ENCODE results near the gene HDGFL2.

The HDGFL2 gene

DNA sequence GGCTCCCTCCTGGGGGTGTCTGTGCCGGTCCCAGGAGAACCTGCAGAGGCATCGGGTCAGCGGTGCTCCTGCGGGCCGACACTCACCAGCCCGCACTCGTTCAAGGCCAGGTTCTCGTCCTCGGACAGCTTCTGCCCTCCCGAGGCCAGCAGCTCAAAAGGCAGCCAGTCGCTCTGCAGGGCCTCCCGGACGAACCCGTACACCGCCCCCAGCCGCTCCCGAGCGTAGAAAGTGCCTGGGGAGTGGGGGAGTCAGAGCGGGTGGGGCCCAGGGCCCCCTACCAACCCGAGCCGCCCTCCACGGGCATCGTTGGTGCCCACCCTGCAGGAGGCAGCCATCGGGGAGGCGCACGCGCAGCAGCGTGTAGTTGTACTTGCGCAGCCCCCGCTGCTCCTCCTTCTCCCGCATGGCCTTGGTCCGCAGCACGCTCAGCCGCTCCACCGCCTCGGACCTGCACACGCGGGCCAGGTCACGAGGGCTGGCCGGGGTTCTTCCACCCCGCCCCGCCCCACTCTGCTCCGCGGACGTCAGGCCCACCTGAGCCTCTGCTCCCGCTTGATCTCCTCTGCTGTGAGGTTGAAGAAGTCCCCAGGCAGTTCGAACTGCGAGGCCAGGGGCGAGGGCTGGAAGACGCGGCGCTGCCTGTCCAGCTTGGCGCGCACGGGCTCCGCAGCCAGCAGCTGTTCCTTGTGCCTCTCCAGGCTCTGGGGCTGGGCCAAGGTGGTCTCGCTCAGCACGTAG, 26.0 kb upstream of the HDGFL2 start:
- no peak for DNase-seq

DNA sequence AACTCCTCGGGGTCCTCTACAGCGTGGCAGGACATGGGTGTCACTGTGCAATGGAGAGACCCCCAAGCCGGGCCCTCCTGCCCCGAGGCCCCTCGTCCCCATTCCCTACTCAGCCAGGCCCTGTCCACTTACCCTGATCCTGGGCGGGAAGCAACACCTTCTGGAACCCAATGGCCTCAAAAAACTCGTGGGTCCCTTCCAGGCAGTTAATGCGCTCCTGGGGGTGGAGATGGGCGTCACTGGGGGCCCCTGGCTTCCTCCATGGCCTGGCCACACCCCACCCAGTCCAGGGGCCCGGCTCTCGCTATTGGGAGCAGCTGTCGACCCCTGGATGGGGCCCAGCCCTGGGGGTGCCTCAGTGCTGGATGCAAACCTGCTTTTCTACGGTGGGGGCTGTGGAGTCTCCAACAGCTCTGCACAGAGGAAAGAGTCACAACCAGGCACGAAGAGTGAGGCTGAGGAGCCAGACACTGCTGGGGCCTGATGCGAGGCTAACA, 25.3 kb upstream of the HDGFL2 start:
- DNase-seq: no peak

DNA sequence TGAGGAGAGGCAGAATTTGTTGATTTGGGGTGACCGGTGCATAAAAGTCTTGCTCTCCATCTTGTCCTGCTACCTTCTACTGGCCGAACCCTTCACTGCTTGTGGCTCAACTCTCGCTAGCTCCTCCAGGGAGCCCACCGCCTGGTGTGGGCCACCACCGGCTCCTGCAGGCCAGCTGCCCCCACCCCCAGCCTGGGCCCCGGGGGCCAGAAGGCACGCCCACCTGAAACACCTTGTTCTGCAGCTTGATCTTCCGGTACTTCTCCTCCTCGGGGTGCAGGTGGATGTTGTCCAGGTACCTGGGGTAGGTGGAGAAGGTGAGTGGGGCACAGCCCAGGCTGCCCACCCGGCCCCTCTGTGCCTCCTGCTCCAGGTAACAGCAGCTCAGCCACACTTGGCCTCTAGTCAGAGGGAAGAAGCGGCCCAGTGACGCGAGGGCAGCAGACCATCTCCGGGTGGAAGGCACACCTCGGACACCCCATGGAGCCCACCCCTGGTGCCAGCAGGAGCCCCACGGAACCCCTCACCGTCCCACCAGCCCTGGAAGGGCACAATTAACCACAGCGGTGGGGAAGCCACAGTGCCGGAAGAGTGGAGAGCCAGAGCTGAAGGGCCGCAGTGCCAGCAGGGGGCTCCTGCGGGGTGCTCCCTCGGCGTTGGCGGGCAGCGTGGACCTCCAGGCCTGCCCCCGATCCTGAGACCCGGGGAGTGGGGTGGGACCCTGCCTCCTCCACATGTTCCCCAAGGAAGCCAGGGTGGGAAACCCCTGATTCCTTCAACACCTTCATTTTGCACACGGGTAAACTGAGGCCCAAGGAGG, 24.6 kb upstream of the HDGFL2 start:
- no peak for DNase-seq

DNA sequence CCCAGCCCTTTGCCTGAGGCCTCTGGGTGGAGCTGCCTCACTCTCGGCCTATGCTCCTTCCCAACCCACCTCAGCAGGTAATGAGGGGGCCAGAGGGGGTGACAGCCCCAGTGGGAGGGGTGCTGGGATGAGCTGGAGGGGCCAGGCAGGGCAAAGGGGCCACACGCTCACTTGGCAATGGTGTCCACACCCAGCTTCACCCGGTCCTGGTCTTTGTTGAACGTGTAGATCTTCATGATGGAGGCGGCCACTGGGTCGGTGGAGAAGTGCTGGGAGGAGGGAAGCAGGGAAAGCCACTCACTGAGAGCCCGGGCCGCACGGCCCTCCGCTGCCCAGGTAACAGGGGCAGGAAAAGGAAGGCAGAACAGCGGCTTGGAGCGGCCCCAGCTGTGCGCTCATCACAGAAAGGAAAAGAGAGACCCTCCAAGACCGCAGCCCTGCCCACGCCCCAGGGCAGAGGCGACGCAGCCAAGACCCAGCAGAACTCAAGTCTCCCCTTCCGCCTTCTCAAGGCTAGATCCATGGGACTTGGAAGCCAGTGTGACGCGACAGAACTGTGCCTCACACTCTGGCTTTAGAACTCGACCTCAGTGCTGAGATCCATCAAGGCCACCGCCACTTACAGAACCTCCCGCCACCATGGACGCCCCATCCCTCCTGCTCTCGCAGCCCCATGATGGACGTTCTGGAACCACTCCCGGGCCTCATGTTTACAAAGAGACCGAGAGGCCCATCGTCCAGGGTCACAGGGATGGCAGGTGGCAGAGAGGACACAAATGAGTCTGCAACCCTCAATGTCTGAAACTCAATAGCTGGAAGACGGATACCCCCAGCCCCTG, 23.7 kb upstream of the HDGFL2 start:
- no peak for DNase-seq

DNA sequence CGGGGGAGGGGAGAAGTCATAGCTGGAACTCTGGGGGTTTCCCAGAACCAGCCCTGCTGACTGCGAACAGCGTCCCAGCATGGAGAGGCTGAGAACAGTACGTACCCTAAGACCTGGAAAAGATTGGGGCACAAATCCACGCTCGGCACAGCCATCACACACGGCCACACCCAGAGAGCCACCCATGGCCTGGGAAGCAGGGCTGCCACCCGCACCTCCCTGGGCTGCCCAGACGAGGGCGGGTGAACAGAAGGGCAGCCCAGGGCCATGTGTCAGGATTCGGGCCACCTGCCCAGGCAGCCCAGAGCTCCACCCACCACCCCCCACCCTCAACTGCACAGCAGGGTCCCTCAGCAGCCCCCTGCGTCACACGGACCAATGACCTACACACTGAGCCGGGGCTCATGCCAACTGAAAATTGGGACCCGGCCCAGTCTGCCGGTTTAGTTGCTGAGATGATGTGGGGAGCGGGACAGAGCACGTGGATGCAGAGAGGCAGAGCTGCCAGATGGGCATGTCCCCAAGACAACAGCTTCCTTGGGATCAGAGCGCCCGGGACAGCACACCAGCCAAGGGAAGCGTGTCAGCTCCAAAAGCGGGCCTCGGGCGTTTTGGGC, 23.0 kb upstream of the HDGFL2 start:
- no peak for DNase-seq

DNA sequence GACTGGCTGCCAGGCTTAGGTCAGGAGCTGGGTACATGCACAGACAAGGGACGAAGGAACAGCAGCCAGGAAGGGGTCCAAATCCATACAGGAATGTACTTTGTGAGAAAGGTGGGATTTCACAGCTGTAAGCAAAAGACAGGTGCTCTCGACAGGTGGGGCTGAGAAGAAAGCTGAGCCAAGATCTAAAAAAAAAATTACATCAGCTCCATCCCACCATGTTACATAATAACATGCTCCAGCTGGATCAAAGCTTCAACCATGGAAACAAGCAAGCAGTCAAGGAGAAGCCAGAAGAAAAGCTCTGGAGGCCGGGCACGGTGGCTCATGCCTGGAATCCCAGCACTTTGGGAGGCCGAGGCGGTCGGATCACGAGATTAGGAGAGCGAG, 22.5 kb upstream of the HDGFL2 start:
- no peak for DNase-seq

DNA sequence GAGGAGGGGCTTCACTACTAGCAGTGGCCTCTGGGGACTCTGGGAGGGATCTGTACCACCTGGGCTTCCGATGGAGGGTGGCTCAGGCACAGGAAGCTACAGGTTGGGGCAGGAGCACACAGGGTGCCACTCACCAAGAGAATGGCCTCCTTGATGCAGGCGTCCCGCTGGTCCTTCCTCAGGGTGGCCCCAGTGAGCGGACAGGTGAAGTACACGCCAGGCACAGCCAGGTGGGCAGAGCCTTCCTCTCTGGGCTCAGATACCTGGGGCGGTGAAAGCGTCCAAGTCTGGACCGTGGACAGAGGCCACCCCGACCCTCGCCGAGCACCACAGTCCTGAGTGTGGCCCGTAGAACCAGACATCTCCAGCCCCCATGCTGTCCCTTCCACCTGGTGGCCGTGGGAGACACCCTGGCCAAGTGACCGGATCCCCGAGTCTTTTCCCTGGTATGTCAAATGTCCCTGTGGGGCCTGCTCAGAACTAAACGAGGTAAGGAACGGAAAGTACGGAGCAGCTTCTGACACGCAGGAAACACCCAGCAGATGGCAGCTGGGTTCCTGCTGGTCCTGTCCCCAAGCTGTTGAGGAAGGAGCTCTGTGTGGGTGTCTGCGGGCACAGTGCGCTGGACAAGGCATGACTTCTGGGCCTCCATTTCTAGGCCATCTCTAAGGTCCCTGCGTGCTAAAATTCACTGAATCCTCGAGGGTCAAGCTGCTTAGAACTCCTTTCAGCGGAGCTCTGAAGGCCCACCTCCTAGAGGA, 19.7 kb upstream of the HDGFL2 start:
- no peak for DNase-seq

DNA sequence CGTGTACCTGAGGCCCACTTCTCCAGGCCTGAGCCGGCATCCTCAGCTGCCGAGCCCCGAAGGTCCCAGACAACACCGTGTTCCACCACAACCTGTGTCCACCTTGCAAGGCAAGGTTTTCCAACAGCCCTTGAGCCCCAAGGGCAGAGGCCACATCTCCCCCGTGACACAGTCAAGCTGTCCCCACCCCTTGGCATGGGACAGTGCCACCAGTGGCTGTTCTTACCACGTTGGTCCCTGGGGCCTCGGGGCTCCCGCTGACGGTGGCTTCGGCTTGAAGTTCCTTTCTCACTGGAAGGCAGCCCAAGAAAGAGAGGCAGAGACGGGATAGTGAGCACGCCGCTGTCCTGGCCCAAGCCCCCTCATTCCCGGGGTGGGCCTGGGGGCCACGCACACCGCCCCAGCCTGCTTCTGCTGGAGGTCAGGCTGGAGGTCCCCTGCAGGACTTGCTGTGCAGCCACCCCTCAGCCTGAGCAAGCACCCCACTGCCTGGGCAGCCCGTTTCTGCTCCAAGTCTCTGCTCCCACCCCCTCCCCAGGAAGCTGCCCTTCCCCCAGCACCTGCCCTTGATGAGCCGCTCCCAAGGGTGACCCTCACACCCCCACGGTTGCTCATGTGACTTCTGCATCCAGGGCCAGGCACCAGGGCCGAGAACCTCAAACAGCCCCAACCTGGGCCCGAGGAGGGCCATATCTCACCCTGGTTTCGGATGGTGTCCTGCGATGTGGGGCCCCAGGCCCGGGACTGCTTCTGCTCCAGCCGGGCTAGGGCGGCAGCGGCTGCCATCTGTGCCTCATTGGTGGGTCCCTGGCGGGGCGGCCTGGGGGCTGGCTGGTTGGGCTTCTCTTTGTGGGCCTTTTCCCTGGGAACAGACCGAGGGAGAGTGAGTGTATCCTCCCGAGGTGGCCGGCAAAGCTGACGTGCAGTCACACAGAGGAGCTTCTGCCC, 18.6 kb upstream of the HDGFL2 start:
- no peak for DNase-seq

DNA sequence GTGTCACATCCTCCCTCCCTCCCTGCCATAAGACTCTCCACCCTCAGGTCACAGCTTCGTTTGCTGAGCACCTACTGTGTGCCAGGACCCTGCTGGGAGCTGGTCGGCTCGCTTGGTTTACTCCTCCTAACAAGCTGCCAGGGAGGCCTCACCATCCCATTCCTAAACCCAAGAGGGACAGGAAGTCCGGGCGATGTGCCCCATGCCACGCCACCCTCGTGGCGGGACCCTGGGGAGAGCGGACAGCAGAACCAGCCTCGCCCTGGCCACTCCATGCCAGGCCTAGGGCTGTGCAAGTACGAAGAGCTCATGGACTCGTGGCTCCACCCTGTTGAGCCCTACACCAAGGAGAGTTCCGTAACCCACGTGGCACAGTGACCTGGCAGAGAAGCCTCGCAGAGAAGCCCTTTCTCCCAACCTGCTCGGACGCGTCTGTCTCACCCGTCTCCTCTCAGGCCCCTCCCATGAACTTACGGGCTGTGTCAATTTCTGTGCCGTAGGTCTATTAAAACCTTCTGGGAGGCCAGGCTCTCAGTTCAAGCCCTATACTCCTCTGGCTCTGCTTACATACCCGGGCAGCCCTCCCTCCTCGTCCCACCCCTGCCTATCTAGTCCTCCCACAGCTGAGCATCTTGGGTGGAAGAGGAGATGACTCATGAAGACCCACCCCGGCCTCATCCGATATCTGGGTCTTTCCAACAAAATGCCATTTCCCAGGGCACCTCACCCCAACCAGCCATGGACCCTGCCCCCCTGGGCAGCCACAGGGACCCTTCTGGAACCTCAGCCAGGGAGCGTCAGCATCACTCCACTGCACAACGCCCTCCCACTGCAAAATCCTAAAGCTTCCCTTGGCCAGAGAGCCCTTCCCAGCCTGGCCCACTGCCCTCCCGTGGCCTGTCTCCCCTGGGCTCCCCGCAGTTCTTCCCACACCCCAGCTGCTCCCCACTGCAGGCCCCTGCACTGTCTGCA, 17.1 kb upstream of the HDGFL2 start:
- DNase-seq: no peak

DNA sequence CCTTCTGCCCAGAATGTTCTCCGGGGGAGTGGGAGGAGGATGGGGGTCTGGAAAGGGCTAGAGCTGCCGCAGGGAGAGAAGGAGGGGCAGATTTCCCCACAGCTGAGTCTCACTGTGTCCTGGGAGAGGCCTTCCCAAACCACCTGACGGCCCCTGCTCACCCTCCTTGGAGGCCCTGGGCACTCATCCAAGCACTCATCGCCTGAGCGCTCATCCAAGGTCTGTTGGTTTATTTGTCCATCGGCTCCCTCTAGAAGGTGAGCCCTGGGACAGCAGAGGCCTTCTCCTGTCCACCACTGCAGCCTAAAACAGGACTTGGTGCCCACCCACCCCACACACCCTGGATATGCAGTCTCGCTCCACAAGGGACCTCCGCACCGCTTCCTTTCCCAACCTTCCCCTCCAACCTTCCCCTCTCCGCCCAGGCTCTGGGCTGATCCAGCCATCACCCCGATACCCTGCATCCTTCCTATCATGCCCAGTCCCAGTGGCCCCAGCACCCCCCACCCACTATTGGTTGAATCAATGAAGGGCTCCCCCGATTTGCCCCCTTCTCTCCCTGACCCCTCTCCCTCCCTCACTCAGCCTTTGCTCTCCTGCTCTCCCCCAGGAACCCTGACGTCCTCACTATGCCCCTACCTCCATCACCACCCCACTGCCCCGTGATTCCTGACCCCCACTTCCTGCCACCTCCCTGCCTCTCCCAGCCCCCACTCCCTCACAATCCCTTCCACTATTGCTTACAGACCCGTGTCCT, 16.2 kb upstream of the HDGFL2 start:
- no peak for DNase-seq

DNA sequence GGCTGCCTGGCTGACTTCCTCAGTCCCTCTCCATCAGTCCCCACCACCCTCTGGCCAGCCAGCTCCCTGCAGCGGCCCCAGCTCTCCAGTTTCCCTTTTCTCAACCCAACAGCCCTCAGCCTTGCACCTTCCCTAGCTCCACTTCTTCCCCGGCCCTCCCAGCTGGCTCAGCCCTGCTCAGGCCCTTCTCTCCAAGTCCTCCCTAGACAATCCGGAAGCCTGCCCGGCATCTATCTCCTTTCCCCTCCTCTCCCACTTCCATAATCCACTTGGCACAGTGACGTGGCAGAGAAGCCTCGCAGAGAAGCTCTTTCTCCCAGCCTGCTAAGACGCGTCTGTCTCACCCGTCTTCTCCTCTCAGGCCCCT, 15.6 kb upstream of the HDGFL2 start:
- DNase-seq: no peak

DNA sequence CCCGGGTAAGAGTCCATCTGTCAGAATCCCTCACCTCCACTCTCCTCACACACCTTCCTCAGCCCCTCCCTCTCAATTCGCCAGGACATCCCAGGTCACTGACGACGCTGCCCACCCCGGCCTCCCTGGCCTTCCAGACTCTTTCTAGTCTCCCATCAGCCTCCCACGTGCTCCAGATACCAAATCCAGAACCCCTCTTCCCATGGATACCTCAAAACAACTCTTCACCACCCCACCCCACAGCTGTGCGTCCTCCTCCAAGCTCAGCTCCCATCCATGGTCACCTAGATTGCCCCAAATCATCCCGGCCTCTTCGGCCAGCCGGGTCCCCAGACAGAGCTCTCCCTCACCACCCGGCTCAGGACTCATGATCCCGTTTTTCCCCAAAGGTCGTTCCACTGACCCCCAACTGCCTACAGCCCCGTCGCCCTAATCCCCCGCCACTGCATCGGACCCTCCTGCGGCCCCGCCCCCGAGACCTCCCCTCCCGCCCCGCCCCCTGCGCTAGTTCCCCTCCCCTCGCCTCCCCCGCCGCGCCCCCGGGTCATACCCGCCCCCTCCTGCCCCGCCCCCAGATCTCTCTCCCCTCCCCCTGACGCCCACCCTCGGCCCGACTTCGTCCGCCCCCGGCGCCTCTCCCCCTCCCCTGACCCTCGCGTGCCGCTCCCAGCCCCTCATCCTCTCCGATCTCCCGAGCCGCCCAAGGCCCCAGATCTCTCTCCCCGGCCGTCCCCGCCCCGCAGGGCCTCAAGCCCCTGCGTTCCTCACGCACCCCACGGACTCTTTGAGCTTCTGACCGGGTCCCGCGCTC, 15.0 kb upstream of the HDGFL2 start:
- DNase-seq: peak; percentile 31 to 54 (median 38)

DNA sequence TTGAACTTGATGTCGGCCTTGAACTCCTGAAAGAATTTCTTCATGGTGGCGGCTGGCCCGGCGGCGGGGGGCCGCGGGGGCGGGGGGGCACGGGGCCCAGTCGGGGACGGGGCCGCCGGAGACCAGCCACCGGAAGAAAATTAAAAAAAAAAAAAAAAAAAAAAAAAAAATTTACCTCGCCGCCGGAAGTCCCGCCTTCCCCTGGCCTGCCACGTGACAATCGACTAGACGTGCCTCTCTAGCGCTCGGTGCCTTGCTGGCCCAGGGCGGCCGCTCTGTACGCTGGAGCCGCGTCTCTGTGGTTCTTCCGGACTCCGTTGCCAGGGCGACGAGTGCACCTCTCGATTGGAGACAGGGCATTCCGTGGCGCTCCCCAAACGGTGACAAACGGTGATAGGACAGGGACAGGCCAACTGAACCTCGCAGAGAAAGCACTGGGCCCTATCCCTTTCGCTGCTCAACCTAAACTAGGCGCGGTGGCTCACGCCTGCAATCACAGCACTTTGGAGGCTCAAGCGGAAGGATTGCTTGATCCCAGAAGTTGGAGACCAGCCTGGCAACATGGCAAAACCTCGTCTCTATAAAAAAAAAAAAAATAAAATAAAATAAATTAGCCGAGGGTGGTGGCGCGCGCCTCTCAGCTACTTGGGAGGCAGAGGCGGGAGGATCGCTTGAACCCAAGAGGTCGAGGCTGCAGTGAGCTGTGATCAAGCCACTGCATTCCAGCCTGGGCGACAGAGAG, 14.3 kb upstream of the HDGFL2 start, which contains the start of gene UBXN6:
Gene UBXN6 (minus strand): TSS at position 141 of the 742 bp plus-strand sequence. CDS start 97 bp downstream, at position 44.
- DNase-seq: peak; percentile 96 to 98 (median 97)

DNA sequence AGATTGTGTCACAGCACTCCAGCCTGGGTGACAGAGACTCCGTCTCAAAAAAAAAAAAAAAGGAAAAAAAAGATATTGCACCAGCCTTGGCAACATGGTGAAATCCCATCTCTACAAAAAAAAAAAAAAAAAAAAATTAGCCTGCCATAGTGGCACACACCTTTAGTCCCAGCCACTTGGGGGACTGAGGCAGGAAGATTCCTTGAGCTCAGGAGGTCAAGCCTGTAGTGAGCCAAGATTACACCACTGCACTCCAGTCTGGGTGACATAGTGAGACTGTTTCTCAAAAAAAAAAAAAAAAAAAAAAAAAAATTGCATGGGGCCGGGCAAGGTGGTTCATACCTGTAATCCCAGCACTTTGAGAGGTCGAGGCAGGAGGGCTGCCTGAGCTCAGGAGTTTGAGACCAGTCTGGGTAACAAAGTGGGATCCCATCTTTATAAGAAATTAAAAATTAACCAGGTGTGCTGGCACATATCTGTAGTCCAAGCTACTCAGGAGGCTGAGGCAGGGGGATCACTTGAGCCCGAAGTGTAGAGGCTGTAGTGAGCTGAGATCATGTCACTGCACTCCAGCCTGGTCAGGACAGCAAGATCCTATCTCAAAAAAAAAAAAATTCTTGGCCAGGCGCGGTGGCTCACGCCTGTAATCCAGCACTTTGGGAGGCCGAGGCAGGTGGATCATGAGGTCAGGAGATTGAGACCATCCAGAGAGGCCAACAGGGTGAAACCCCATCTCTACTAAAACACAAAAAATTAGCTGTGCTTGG, 7.1 kb upstream of the HDGFL2 start:
- DNase-seq: no peak

DNA sequence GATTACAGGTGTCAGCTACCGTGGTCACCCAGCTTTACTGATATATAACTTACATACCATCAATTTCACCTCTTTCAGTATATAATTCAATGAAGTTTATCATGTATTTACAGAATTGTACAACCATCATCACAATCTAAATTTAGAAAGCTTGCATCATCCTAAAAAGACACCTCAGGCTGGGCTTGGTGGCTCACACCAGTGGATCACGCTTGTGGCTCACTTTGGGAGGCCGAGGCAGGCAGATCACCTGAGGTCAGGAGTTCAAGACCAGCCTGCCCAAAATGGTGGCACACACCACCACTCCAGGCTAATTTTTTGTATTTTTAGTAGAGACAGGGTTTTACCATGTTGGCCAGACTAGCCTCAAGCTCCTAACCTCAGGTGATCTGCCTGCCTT, 4.3 kb upstream of the HDGFL2 start:
- no peak for DNase-seq
